Endodermal cell (in vitro differentiated cells): Measurements from ENCODE around the gene LNX1. TPM values are rescaled to one million over a fixed set of nuclear protein-coding genes. Genes with fewer than 3 reads are reported as not detected.
"Not testable (repeated sequence)": the region's sequence is repeated elsewhere in the genome, so short reads cannot be mapped to it uniquely, and the experiment has no call there.

Experiments used
- DNase-seq: peaks from one replicate; pipeline ENCODE4 v3.0.0-alpha.2; 2017
- H3K27ac ChIP-seq: 2 replicates; pipeline ENCODE4 v1.5.1; 2013; ENCODE audit warnings: mild to moderate bottlenecking, low read depth, low read length, moderate library complexity
- H3K27me3 ChIP-seq: 2 replicates; pipeline ENCODE4 v1.6.1; 2013; ENCODE audit warnings: mild to moderate bottlenecking, low read length, moderate library complexity; ENCODE audit not compliant: insufficient read depth, control insufficient read depth, poor library complexity, severe bottlenecking
- H3K36me3 ChIP-seq: 2 replicates; pipeline ENCODE4 v1.7.0; 2013; ENCODE audit warnings: mild to moderate bottlenecking, low read length, moderate library complexity; ENCODE audit not compliant: control insufficient read depth, insufficient read depth
- H3K4me1 ChIP-seq: one replicate; pipeline ENCODE4 v1.7.0; 2013; ENCODE audit warnings: low read length; ENCODE audit not compliant: control insufficient read depth, insufficient read depth
- H3K4me3 ChIP-seq: 2 replicates; pipeline ENCODE4 v1.5.1; 2013; ENCODE audit warnings: mild to moderate bottlenecking, low read length, moderate library complexity
- H3K9ac ChIP-seq: 2 replicates; pipeline ENCODE4 v1.6.1; 2013; ENCODE audit warnings: mild to moderate bottlenecking, low read length, moderate library complexity; ENCODE audit not compliant: poor library complexity, severe bottlenecking; ENCODE audit errors: extremely low read depth
- H3K9me3 ChIP-seq: 2 replicates; pipeline ENCODE4 v1.6.1; 2013; ENCODE audit warnings: mild to moderate bottlenecking, low read length, moderate library complexity; ENCODE audit not compliant: control insufficient read depth
- H3K27ac Mint-ChIP-seq: 2 replicates; pipeline ENCODE4 v1.8.0; 2020; ENCODE audit warnings: mixed read lengths
- H3K27me3 Mint-ChIP-seq: 2 replicates; pipeline ENCODE4 v1.8.0; 2021; ENCODE audit warnings: mild to moderate bottlenecking, mixed read lengths; ENCODE audit not compliant: insufficient read depth
- H3K36me3 Mint-ChIP-seq: 2 replicates; pipeline ENCODE4 v1.8.0; 2020; ENCODE audit warnings: low read depth, mixed read lengths
- H3K4me1 Mint-ChIP-seq: 2 replicates; pipeline ENCODE4 v1.8.0; 2020; ENCODE audit warnings: mixed read lengths
- H3K4me3 Mint-ChIP-seq: 2 replicates; pipeline ENCODE4 v1.8.0; 2020; ENCODE audit warnings: mild to moderate bottlenecking, moderate library complexity, mixed read lengths
- H3K9me3 Mint-ChIP-seq: 2 replicates; pipeline ENCODE4 v1.8.0; 2020; ENCODE audit warnings: mild to moderate bottlenecking, mixed read lengths
- CTCF ChIP-seq: fragments of 200-600 bp; sonication (generic); conservative IDR thresholded peaks from 2 replicates; pipeline ENCODE4 v1.5.0; 2021; ENCODE audit warnings: antibody characterized with exemption, mild to moderate bottlenecking
- WGBS, 2 experiments: methylation state at CpG; one replicate each; pipeline versions ENCODE4 v1.1.5 to v1.1.7; 2013; ENCODE audit warnings: missing lambda C conversion rate in 2 of 2, mixed read lengths in 1 of 2; ENCODE audit not compliant: insufficient coverage in 1 of 2, insufficient read length in 1 of 2; 5-methylcytosine and 5-hydroxymethylcytosine counted together
- total RNA-seq, 2 donors: library from RNA; stranded (reverse); fragmentation: NEBNext Ultra II Directional in 1 of 2; extraction: Animal tissue kit (Norgen Biotek cat#: 25700) in 1 of 2; gene quantifications; 2 replicates in 1 of 2; 3 replicates in 1 of 2; pipeline ENCODE4 v1.2.1, GENCODE V29; 2021

Gene LNX1
- total RNA-seq, 2 donors from 2014 or later: 4.4 to 5.4 TPM

GRCh38 chr4:53476232-53477037 lies 114.9 kb downstream of the LNX1 start:
- Mint-ChIP-seq H3K4me1 (peaks cover 27% of the 10 kb centered on the region), H3K27me3 (no peaks in the 10 kb centered on the region), H3K4me3 (peak overlapping the region; percentile 20), H3K27ac (peak overlapping the region; percentile 84), H3K9me3 (peaks cover 2% of the 10 kb centered on the region), H3K36me3 (peaks cover 7% of the 10 kb centered on the region)
- DNase-seq: peak; percentile 60
- 87 to 100% methylated on average over 4 to 10 of the region's 10 CpGs for WGBS, 2 experiments
- Histone ChIP-seq H3K9me3 (no peaks in the 10 kb centered on the region), H3K27ac (no peak overlapping the region), H3K36me3 (no peaks in the 10 kb centered on the region), H3K4me1 (peaks cover 4% of the 10 kb centered on the region), H3K9ac (no peak overlapping the region), H3K4me3 (peak overlapping the region; percentile 16), H3K27me3 (no peaks in the 10 kb centered on the region)
- TF ChIP-seq CTCF: no peak

- Histone ChIP-seq H3K36me3 (peaks cover 19% of the 10 kb centered on the region), H3K9me3 (peaks cover 23% of the 10 kb centered on the region)
- H3K27me3 Mint-ChIP-seq, H3K4me3 ChIP-seq, H3K27ac ChIP-seq, H3K27me3 ChIP-seq, DNase-seq, H3K9ac ChIP-seq, H3K27ac Mint-ChIP-seq, H3K4me1 ChIP-seq, H3K4me1 Mint-ChIP-seq, H3K4me3 Mint-ChIP-seq: not testable (repeated sequence)
- H3K36me3 Mint-ChIP-seq: peaks cover 30% of the 10 kb centered on the region
- WGBS, 2 experiments: 96% methylated on average over 6 of the region's 6 CpGs; no CpG with 5 or more reads in 1 of the 2 experiments
- peaks cover 36% of the 10 kb centered on the region for H3K9me3 Mint-ChIP-seq
Measured at GRCh38 chr4:53466576-53466975, 124.7 kb downstream of the LNX1 start.

GRCh38 chr4:53465891-53466290 lies 125.4 kb downstream of the LNX1 start:
- Histone ChIP-seq H3K4me1 (no peaks in the 10 kb centered on the region), H3K27ac (no peak overlapping the region), H3K9me3 (peaks cover 23% of the 10 kb centered on the region), H3K4me3 (peak overlapping the region; percentile 45), H3K36me3 (peaks cover 26% of the 10 kb centered on the region), H3K27me3 (no peaks in the 10 kb centered on the region), H3K9ac (no peak overlapping the region)
- Mint-ChIP-seq H3K36me3 (peaks cover 37% of the 10 kb centered on the region), H3K4me1 (no peaks in the 10 kb centered on the region), H3K4me3 (no peak overlapping the region), H3K9me3 (peaks cover 36% of the 10 kb centered on the region), H3K27me3 (no peaks in the 10 kb centered on the region), H3K27ac (no peak overlapping the region)
- DNase-seq: no peak
- TF ChIP-seq CTCF: no peak
